ENCODE results near the gene DDIT4.
"Not testable (repeated sequence)": the region's sequence is repeated elsewhere in the genome, so short reads cannot be mapped to it uniquely, and the experiment has no call there.

The DDIT4 gene

DNA sequence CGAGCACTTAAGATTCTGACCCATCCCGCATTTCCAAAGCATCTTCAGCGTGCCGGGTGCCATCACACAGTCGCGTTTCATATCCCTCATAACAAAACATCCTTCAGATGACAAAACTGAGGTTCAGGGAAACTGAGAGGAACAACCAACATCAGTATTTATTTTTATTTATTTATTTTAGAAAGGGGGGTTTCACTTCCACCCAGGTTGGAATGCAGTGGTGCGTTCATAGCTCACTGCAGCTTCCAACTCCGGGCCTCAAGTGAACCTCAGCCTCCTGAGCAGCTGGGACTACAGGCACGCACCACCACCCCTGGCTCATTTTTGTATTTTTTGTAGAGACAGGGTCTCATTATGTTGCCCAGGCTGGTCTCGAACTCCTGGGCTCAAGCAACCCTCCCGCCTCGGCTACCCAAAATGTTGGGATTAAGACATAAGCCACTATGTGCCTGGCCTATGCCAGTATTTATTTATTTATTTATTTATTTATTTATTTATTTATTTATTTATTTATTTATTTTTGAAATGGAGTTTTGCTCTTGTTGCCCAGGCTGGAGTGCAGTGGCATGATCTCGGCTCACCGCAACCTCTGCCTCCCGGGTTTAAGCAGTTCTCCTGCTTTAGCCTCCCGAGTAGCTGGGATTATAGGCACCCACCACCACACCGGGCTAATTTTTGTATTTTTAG is 24.4 kb upstream of the DDIT4 start:
- DNase-seq: not testable (repeated sequence)

- DNase-seq: no peak
Observed at GRCh38 chr10:72250666-72251065, 23.1 kb upstream of the DDIT4 start.

DNA sequence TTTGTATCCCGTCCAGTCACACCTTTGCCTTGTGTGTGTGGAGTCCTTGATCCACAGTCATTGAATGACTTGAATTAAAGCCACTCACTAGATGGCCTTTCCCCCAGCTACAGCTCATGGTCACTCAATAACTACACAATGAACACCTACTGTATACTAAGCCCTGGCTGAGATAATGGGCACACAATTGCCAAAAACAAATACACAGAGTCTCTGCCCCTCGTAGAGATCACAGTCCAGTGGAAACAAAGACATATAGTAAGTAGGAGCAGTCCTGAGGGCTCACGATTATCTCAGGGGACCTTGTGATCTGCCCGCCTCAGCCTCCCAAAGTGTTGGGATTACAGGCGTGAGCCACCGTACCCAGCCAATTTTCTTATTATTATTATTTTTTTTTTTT is 22.1 kb upstream of the DDIT4 start:
- no peak for DNase-seq

- DNase-seq: no peak
Observed at GRCh38 chr10:72252972-72253371, 20.8 kb upstream of the DDIT4 start.

GRCh38 chr10:72253578-72253977 is 20.1 kb upstream of the DDIT4 start:
- no peak for DNase-seq

DNA sequence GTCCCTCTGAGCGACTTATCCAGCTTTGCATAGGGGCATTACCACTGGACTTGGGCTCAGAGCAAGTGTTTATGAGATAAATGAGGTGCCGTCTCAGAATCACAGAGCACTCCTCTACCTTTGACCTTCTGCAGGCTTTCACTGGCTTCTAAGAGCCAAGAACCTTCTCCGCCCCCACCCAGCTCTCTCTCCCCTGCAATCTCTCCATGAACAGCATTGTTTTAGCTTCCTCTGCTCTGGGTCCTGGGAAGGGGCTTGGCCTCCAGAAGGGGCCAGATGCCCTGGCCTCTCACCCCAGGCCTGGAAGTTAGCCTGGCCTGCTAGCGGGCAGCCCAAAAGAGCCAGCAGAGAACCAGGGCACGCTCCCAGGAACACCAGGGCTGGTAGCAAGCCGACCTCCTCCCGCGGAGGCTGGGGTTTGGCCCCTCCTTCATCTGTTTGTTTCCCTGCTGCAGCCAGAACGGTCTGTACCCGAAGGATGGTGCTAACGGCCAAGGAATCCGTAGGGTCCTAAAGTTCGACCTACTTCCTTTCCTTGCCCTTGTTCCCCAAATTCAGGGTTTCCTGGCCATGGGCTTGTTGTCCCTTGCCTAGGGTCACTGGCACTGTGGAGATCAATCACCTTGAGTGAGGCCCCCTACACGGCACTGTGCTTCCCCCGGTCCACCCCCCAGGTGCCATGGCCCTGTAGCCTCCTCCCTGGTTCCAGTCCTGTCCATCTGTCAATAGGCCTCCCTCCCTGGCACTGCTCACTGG is 18.7 kb upstream of the DDIT4 start:
- DNase-seq: peak; percentile 35 to 51

DNA sequence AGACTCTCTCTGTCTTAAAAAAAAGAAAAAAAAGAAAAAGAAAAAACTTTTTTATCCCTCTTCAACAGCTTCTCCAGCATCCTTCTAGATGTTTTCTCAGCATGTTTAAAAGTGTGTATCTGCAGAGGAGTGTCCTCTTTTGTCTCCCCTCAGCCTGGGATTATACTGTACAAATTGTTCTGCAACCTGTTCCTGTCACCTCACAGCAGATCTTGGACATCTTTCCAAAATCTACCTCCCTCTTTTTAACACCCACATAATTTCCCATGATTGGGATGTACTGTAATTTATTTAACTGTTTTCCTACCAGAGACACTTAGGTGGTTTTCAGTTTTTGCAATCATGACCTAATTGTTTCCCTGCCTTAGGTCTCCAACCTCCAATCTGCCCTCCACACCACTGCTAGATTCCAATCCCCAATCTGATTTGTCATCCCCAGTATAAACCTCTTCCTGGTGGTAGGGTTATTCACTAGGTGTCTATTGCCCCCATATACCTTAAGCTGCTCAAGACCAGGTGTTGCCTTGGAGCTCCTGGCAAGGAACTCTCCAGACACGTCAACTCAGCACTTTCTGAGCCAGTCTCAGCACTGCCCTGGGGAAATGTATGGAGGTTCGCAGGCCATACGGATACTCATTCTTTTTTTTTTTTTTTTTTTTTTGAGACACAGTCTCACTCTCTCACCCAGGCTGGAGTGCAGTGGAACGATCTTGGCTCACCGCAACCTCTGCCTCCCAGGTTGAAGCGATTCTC is 17.6 kb upstream of the DDIT4 start:
- DNase-seq: no peak

DNA sequence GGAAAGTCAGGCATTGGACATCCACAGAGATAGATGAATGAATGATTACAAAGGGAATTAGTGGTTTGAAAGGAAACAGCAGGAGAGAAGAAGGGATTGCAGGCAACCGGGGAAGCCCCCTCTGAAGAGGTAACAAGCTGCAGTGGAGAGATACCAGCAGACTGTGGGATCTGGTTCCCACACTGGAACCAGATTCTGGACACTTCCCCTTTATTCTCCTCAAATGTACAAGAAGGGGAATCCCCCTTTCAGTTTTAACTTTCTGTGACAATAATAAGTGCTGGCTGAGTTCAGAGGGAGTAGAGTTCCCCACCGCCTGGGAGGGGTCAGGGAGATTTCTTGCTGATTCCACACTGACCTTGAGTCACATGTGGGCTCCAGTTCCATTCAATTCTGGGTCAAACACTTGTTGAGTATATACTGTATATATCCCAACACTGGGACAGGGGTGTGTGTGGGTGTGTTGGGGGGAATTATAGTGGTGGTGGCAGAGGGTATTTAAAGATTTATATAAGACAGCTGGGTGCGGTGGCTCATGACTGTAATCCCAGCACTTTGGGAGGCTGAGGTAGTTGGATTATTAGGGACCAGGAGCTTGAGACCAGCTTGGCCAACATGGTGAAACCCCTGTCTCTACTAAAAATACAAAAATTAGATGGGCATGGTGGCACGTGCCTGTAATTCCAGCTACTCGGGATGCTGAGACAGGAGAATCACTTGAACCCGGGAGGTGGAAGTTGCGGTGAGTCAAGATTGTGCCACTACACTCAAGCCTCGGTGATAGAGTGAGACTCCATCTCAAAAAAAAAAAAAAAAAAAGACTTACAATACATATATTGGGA is 16.5 kb upstream of the DDIT4 start:
- peak; percentile 91 to 97 for DNase-seq

GRCh38 chr10:72258617-72259016 is 15.1 kb upstream of the DDIT4 start:
- DNase-seq: no peak

- peak in 1 of 2 donors; percentile 33 for DNase-seq
Observed at GRCh38 chr10:72259491-72260238, 14.1 kb upstream of the DDIT4 start.

- DNase-seq: peak in 1 of 2 donors; percentile 41
Observed at GRCh38 chr10:72260239-72260975, 13.3 kb upstream of the DDIT4 start.

- peak; percentile 41 to 47 for DNase-seq
Observed at GRCh38 chr10:72260976-72261783, 12.5 kb upstream of the DDIT4 start.

- no peak for DNase-seq
Observed at GRCh38 chr10:72261784-72262404, 11.8 kb upstream of the DDIT4 start.

DNA sequence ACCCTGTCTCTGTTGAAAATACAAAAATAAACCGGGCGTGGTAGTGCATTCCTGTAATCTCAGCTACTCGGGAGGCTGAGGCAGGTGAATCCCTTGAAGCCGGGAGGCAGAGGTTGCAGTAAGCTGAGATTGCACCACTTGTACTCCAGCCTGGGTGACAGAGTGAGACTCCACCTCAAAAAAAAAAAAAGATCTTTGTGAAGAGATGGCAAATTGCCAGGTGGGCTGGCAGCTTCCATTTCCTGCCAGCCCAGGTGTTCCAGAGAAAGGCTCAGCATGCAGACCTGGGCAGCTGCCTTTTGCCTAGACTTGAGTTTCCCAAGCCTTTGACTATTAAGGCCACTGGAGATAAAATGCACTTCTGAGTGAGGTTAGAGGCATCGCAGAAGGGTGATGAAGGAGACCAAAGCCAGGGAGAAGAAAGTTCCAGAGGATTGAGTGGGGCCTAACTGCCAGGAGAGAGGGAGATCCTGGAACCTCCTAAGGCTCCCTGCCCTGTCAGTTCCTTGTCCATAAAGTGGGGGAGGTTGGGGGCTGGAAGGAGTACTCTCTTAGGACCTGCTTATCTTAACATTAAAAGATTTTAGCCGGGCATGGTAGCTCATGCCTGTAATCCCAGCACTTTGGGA is 10.0 kb upstream of the DDIT4 start:
- DNase-seq: no peak

DNA sequence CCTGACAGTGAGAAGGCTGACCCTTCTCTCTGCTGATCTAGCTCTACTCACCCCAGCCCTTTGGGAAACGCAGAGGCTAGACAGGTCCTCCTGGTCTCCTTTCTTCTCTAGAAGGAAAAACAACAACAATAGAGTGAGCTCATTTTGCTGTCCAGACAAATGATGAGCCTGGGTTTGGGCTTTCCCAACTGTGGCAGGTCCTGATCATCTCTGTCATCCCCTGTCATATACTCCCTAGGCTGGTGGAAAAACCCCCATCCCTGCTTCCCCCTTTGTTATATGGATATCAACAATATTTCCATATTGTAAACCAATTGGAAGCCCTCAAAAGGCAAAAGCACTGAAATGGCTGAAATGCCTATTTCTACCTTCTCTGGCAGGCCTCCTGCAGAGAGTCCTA is 9.2 kb upstream of the DDIT4 start:
- DNase-seq: peak; percentile 53 to 74

DNA sequence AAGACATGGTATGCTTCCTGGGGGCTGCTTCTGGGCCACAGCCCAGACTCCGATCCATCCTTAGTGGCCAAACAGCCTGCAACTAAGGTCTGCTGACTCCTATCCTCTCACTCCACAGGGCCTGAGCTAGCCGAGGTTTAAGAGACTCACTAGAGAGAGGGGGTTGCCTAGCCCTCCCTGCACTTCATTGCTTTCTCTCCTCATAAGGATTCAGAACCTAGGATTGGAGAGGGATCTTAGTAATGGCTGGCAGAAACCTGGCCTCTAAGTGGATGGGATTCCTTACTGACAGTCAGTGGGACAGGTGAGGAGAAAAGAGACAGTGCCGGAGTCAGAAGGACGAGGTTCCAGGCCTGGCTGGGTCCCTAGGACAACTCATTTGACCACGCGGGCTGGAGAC is 8.2 kb upstream of the DDIT4 start:
- DNase-seq: no peak

- DNase-seq: no peak
Observed at GRCh38 chr10:72265990-72266865, 7.5 kb upstream of the DDIT4 start.

- DNase-seq: no peak
Observed at GRCh38 chr10:72267381-72267780, 6.3 kb upstream of the DDIT4 start.
